ENCODE measurements around the gene IL1R1.
"Not testable (repeated sequence)": the region's sequence is repeated elsewhere in the genome, so short reads cannot be mapped to it uniquely, and the experiment has no call there.

Gene IL1R1

DNA sequence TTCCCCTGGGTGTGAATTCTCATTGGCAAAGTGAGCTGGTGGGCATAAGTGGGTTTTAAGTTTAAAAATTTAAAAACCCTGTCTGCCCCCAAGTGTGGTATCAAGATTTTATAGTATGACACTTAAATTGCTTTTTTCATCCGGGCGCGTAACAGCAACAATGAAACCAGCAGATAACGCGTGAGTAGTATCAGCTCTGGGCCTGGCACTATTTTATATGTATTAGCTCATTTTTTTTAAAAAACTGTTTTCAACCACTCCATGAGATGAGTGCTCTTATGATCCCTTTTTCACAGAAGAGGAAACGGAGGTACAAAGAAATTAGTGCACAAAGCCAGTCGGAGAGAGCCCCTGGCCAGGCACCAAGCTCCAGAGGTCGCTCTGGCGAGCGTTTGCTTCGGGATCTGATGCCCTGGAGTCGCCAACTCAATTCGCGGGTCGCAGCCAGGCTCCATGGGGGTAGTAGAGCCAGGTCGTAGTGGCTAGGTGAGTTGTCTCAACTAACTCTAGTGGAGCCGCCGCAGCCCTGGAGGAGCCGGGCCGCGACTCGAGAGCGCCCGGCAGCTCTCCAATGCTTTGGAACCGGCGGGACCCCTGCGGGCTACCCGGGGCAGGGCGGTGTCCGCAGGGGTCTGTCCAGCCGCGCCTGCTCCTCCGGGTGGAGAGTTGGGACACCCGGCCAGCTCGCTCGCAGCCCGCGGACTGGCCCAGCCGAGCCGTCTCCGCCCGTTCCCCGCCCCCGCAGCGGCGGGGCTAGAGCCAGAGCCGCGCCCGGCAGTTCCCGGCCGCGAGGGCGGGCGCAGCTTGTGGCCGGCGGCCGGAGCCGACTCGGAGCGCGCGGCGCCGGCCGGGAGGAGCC is at the start of gene IL1R1:
TSS of gene IL1R1 (plus strand) at position 777 of the 859 bp plus-strand sequence. CDS start 14,979 bp downstream, outside the sequence.
- DNase-seq, result no peak

- DNase-seq, result no peak
Measured at GRCh38 chr2:102093662-102094061, 48.9 kb upstream of the IL1R1 start.

GRCh38 chr2:102094917-102095316 is 47.6 kb upstream of the IL1R1 start:
- no peak for DNase-seq

- no peak for DNase-seq
Measured at GRCh38 chr2:102096103-102096502, 46.4 kb upstream of the IL1R1 start.

GRCh38 chr2:102098756-102099155 is 43.8 kb upstream of the IL1R1 start:
- DNase-seq, result no peak

DNA sequence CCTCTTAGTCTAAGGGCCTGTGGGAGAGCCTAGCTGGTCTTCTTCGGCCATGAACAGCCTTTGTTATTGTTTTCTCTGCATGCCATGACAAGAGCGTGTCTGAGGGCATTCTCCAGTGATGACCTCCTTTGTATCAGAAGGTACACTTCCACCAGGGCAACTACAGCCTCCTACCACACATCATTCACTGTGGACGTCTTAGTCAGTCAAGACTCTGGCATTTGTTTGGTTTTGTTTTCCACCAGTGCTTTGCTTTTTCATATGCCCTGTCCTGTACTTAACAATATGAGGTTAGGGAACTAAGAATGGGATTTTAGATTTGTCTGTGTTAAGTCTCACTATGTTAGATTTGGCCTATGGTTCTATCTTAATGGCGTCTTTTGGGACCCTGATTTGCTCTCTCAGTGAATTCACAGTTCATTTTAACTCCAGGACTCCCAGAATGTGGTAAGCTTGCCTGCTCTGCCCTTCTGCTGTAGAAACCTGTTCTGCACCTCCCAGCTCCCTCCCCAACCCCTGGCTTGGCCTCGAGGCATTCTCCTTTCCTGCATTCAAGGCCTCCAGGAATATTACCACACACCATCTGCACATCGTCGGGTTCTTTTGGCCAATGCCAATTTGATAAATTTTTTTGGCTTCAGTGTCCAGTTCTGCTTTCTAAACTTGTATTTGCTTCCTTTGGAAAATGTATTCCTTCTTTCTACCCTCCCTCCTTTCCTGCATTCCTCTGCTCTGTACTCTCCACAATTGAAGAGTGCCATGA is 42.8 kb upstream of the IL1R1 start:
- DNase-seq, result no peak

GRCh38 chr2:102100371-102101096 is 42.0 kb upstream of the IL1R1 start:
- DNase-seq, result no peak

DNA sequence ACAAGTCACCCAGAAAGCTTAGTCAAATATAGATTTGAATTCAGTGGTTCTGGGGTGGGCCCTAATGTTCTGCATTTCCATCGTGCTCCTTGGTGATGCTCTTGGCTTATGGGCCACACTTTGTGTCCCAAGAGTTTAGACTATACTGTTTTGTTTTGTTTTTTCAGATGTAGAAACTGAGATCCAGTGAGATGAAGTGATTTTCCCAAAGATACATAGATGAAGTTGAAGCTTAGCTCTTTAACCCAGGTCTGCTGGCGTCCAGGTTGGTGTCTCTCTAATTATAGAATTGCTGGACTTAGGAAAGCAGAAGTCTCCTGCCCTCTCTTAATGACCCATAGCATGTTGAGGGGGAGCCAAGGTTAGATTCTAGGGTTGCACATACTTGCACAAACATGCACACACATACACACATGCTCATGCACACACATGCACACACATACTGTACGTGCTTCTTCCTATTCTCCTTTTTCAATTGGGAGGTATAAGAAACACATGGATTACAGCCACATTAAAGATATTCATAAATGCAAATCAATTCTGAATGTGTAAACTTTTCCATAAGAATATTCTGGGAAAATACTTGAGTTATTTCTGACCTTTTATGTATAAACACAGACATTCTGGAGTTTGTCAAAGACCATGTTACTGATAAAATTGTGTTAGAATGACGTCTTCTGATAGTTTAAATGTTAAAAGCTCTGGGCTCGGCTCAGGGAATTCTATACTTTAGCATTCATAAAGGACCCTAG is 41.3 kb upstream of the IL1R1 start:
- DNase-seq, result no peak

DNA sequence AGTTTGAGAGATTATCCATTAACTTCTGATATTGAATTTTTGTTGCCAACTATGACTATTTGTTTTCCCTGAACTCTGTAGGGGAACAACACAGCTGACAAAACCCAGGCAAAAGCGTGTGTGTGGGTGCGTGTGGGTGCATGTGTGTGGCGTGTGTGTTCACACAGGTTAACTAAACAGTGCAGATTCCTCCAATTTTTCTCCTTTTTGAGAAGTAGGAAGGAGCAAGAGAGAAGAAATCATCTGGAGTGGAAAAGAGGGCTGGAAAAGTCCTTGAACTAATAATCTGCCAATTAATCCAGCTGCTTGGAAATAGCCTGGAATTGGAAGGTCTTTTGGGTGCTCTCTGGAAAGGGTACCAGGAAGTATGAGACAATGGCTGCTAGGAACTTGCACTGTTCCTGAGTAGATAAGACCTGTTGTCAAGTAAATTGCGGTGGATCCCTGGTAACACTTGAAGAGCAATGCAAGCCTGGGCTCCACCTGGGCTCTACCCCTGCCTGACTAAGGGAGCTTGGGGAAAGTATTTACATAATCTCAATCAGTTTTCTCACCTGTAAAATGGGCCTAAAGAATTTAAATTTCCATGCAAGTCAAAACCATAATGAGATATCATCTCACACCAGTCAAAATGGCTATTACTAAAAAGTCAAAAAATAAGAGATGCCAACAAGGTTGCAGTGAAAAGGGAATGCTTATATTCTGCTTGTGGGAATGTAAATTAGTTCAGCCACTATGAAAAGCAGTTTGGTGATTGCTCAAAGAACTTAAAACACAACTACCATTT is 40.5 kb upstream of the IL1R1 start:
- DNase-seq, result no peak

DNA sequence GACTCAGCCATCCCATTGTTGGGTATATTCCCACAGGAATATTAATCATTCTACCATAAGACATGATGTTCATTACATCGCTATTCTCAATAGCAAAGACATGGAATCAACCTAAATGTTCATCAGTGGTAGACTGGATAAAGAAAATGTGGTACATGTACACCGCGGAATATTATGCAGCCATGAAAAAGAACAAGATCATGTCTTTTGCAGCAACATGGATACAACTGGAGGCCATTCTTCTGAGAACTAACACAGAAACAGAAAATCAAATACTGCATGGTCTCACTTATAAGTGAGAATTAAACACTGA is 40.0 kb upstream of the IL1R1 start:
- not testable (repeated sequence) for DNase-seq

GRCh38 chr2:102103284-102103683 is 39.3 kb upstream of the IL1R1 start:
- no peak for DNase-seq

GRCh38 chr2:102103992-102104871 is 38.3 kb upstream of the IL1R1 start:
- DNase-seq, result peak; percentile 32

DNA sequence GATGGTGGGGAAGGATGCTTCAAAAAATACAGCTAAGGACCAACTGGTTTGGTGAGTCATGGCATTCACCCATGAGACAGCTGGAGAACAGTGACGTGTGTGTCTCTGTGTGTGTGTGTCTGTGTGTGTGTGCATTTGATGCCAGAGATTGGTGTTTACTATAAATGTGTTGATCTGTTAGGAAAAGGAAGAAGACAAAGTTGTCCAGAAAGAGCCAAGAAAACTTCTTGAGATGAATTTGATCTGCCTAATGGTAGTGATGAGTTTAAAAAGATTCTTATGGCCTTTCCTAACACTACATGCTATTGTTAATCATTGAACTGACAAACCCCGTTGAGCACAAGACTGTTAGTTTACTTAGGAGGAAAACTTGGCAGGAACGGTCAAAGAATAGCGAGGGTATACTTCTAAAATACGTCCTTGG is 36.4 kb upstream of the IL1R1 start:
- no peak for DNase-seq

- not testable (repeated sequence) for DNase-seq
Measured at GRCh38 chr2:102106813-102107740, 35.5 kb upstream of the IL1R1 start.

- no peak for DNase-seq
Measured at GRCh38 chr2:102107741-102108070, 34.8 kb upstream of the IL1R1 start.

GRCh38 chr2:102109016-102109415 is 33.5 kb upstream of the IL1R1 start:
- DNase-seq, result no peak

DNA sequence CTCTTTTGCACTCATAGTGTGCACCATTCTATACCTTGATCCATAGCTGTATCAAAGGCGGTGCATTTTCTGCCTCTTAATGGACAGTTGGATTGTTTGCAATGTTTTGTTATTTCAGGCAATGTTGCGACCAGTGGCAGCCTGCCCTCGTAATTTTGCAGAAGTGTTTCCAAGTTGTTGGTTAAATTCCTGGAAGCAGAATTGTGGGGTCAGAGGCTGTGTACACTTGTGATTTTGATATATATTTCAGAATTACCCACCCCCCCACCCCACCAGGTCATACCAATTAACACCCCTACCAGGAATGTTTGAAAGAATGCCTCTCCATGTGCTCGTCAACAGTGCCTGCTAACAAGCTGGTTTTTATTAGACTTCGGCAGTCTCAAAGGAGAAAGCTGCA is 32.4 kb upstream of the IL1R1 start:
- DNase-seq, result no peak

GRCh38 chr2:102110596-102111334 is 31.8 kb upstream of the IL1R1 start:
- DNase-seq, result no peak

- DNase-seq, result no peak
Measured at GRCh38 chr2:102111823-102112222, 30.7 kb upstream of the IL1R1 start.

All from GDM1 (cell line).